NCI-H2196 treated with DMSO at 0.1 percent for 48 hours (cell line): ENCODE data around the gene SPTLC2.

Experiments used
- DNase-seq: peaks from one replicate; lab custom pipeline; 2025; ENCODE audit not compliant: unreplicated experiment; lab: John Stamatoyannopoulos, UW

SPTLC2 gene

DNA sequence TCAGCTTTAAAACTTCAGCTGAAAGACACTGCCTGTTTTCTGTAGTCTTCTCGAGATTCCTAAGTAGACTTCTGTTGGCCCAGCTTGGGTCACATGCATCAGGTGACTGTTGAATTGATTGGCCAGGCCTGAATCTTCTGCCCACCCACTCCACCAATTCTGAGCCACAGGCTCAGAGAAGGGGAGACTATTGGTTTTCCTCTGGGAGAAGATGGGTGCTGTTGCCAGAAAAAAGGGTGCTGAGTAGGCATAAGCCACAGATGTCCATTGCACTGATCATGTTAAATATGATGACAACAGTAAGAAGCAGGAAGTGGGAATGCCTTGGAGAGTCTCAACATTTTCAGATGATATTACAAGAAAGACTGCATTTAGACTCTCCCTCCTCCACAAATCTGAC lies 6.8 kb upstream of the SPTLC2 start:
- no peak for DNase-seq

DNA sequence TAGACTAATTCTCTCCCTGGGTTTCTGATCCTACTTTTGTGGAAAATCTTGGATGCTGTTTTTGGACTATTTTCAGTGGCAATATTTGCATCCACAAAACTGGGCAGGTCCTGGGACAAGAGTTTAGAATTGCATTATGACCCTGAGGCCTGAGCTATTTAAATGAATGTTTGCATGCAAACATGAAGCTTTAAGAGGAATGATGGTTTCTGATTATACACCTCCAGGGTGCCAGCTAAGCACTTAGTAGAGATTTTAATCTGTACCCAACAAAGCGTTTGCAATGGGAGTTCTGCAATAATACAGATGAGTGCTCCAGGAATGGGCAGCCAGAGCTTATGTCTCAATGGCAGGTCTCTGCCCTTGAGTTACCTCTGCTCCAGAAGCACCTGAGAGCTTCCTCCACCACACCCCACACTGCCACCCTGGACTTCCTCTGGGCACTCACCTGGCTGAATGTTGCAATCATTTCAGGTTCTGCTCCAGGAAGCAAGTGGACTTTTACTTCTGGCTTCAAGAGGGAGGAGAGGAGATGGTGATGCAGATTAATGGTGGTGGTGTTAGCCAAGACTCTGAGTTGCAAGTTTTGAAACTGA lies 6.0 kb upstream of the SPTLC2 start:
- no peak for DNase-seq

DNA sequence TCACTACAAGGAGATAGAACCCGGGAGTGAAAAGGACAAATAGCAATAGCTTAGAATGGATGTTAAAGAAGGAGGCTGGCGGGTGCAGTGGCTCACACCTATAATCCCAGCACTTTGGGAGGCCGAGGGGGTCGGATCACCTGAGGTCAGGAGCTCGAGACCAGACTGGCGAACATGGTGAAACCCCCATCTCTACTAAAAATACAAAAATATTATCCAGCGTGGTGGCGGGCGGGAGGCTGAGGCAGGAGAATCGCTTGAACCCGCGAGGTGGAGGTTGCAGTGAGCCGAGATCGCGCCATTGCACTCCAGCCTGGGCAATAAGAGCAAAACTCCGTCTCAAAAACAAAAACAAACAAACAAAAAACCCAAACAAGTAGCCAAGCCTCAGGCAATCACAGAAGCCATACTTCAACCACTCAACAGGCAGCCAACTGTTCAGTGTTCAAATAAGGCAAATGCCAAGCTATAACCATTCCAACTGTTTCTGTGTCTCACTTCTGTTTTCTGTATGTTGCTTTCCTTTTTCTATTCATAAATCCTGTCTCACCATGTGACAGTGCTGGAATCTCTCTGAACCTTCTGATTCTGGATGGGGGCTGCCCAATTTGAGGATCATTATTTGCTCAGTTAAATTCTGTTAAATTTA lies 3.9 kb upstream of the SPTLC2 start:
- DNase-seq, result no peak

DNA sequence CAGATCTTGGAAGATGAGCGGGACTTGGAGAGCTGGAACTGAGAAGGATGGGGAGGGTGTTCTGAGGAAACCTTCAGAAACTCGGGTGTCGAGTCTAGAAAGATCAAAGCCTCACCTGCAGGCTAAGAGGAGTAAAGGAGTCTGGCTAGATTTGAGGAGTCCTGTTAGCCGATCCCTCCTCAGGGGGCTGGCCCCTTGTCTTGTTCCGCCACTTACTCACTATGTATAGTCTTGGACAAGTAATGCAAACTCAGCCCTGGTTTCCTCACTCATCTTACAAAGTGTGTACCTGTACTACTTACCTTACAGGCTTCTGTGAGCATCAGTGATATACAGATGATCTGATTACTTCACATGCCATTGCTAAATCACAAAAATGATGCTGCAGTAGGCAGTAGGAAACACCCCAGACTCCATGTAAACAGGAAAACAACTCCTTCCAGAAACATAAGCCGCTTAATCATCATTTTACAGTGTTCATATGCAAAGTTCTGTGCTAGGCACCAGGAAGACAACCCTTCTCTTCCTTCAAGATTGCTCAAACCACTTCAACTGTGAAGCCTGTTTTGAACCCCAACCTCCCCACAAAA lies 2.0 kb upstream of the SPTLC2 start:
- DNase-seq, result no peak

DNA sequence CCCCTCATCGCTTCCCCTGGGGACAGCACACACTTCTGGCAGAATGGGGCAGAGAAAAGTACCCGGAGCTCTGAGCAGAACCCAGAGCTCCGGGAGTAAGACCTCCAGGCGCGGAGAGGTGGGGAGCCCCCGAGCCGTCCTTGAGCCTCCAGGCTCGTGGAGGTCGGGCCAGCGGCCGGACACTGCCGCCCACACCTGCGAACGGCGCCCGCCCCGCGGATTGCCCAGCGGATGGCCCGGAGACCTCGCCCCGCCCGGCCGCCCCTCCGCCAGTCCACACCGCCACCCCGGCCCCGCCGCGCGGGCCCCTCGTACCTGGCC lies 344 bp downstream of the SPTLC2 start:
- no peak for DNase-seq

DNA sequence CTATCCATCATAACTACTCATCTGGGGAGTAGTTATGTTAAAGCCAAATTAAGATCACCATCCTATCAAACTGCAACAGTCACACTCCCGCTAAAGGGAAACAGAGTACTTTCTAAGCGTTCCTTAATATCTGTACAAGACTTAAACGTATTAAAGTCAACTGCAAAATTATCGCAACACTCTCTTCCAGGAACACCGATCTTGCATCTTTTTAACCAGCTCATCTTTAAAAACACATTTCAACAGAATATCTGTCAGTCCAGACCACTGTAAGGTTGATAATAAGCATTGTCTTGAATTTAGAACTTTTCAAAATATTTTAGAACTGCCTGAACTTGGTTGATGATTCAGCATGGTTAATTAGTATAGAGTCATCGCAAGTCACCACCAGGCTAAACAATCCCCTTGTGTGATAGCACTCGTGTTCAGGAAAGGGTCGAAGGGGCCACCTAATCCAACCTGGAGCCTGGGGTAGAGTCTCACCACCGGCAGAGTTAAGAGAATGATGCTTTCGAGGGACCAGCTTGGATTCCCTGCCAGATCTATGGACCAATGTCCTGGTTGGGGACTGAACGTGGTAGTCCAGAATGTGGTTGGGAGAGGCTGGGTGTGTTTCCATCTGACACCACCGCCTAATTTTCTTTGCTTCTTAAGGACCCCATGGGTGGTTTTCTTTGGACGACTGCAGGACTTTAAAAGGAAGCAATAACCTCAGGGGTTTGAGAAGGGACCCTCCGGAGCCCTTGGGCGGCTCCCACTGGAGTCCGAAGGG lies 890 bp downstream of the SPTLC2 start:
- no peak for DNase-seq

DNA sequence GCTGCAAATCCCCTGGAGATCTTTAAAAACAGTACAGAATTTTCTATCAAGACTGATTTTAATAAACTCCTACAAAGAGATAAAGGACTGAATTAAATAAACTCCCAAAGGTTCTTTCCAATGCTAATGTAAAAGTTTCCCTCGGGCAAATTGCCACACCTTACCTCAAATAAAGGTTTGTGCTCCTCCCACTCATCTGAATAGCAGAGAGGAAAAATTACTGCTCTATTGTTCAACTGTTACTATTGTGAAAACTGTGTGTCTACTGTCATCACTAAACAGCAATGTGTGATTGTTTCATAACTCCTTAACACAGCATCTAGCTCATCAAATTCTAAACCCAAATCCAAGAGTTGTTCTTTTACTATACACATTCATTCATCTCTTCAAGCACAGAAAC lies 3.2 kb downstream of the SPTLC2 start:
- DNase-seq, result no peak

DNA sequence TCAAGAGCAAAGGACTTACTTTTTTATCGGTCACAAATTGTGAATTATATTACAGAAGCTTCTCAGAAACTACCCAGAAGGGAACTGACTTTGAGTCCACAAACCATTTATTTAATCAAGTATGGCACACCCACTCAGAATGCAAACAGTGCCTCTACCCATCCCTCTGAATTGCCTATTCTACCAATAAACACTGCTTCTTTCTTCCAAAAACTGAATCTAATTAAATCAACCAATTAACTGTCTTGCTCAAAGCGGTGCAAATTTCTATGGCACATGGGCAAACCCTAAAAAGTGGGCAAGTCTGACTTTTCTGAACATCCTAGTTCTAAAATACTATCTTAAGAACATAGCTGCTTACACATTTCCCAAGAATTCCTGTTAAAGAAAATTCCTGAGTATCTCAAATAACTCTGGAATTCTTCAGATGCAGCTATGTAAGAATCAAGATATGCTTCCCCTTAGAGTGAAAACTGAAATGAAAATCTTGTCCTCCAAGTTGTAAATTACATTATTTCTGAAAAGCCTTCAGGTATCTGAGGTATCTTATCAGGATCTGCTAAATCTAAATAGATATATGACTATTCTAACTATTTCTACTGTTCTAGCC lies 4.3 kb downstream of the SPTLC2 start:
- DNase-seq, result no peak

DNA sequence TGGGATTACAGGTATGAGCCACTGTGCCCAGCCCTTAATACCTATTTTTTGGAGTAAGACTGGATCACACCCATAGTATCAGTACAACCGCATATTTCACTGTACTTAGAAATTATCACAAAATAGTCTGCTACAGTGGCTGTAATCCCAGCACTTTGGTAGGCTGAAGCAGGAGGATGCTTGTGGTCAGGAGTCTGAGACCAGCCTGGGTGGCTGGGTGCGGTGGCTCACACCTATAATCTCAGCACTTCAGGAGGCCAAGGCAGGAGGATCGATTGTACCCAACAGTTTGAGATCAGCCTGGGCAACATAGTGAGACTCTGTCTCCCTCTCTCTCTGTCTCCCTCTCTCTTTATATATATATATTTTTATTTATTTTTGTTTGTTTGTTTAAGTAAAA lies 5.9 kb downstream of the SPTLC2 start:
- no peak for DNase-seq

DNA sequence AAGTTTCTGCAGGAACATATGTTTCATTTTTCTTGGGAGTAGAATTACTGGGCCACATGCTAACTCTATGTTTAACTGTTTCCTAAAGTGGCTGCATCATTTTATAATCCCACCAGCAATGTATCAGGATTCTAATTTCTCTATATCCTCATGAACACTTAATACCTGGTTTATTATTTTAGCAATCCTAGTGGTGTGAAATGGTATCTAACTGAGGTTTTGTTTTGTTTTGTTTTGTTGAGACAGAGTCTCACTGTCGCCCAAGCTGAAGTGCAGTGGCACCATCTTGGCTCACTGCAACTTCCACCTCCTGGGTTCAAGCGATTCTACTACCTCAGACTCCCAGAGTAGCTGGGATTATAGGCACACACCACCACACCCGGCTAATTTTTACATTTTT lies 6.5 kb downstream of the SPTLC2 start:
- no peak for DNase-seq

DNA sequence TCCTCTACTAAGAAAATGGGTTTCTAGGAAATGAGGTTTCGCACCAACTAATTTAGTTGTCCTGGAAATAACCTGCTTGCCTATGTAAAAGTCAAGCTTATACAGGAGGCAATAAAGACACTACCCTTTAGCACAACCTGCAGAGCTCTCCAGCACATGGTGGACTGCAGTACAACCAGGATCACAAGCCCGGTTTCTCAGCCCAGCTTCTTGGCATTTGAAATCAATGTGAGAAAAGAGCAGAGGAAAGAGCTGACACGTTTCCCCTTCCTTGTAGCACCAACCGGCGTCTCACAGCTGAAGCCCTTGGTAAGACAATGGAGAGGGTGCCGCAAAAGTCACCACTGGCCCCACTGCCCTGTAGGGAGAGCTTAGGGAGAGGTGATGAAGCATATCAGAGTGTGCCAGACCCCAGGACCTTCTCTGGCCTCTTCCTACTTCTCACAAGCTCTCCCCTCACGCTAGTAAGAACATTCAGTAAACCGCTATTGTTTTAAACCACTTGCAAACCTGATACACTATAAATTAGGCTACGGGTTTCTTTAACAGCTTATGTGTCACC lies 8.6 kb downstream of the SPTLC2 start:
- no peak for DNase-seq

DNA sequence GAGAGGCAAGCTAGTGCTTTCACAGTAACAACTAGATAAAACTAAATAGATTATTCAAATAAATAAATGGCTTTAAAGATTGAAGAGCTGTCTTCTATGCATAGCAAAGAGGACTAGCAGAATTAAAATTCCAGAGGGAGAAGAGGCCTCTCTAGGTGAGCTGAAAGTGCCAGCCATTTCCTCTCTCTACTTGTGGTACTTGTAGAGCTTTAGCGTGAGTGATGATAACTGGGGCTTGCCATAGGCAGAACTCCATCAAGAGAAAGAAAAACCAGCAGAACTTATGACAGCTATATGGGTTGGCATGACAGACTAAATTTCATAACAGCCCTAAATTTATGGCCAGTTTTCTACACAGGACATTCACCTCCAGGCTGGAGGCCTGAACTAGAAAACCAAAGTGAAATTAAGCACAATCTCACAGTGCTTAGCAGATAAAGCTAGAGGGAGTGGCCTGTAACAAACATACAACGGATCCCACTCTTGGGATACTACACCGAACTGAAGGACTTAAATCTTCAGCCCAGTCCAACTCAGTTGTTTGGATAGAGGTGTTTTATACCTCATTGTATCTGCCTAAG lies 11.0 kb downstream of the SPTLC2 start:
- no peak for DNase-seq

DNA sequence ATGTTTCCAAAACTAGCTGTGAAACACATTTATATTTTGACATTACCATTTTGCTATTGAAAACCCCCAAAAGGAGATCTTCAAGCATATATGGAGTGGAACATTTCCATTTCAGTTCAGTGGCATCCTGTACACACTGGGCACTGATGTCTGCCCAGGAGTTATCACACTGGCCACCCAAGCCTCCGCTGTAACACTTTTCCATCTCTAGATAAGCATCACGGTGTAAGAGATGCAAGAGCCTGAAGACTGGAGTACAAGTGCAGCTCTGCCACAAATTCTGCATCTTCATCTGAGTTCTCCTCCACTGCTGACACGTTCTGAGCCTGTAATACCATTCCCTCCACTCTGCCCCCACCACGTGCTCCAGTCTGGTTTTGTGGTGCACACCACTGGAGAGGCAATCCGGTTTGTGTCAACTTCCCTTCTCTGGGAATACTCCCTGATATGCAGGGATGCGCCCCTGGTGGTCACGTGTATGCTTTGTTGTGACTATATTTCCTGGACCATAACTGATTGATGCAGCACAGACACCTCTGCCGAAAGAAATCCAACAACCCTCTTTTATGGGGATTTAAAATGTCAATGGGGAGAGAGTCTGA lies 12.7 kb downstream of the SPTLC2 start:
- DNase-seq, result no peak

DNA sequence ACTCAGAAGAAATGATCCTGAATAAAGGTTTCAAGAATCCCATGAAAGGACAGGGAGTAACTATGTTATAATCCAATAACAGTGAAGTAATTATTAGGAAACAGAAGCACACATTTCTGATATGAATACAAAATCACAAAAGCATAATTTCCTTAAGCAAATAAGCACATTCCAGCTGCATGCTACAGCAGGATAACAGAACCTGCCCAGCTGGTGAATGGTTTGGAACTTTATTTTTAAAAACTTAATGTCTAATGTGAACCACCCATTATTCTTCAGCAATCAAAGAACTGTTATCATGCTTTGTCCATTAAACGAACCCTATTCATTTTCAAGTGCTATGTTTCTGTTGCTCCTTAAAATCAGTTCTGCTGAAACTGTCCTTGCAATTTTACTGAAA lies 13.4 kb downstream of the SPTLC2 start:
- DNase-seq, result no peak

DNA sequence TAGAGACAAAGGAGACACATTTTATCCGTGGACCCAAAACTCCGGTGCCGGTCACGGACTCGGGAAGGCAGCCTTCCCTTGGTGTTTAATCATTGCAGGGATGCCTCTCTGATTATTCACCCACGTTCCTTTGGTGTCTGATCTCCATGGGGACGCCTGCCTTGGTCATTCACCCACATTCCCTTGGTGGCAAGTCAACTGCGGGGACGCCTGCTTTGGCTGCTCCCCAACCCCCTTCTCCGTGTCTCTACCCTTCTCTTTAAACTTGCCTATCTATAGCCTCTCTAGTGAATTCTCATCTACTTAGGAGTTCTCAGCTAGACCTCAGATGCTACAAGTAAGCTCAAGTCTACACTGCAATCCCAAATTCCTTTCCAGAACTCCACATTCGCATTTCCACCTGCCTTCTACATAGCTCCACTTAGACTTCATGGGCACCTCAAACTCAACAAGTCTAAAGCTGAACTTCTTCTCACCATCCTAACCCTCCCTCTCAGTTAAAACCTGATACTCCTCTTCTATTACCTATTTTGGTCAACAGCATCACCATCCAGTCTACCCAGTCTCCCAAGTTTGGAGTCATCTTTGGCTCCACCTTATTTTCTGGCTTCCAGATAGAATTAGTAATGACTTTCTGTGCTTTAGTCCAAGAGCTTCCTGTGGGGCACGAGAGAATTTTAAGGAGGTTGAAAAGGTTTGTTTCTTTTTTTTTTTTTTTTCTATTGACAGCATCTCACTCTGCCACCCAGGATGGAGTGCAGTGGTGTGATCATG lies 14.4 kb downstream of the SPTLC2 start:
- no peak for DNase-seq

DNA sequence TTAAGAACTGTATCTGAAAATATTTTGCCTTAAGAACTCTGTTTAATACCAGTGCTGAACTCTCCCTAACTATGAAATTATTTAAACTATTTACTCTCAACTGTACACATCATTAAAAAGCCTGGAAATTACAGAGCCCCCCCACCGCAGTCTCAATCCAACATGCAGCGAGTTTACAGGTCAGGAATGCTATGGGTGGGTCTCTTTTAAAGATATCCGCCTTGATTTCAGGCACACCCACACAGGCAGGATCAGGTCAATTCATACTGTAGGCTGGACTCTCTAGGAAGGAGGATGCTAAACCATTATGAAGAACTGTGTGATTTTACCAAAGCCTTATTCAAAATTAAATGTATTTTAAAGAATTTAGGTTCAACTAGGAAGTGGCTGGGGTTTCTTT lies 16.5 kb downstream of the SPTLC2 start:
- DNase-seq, result no peak

DNA sequence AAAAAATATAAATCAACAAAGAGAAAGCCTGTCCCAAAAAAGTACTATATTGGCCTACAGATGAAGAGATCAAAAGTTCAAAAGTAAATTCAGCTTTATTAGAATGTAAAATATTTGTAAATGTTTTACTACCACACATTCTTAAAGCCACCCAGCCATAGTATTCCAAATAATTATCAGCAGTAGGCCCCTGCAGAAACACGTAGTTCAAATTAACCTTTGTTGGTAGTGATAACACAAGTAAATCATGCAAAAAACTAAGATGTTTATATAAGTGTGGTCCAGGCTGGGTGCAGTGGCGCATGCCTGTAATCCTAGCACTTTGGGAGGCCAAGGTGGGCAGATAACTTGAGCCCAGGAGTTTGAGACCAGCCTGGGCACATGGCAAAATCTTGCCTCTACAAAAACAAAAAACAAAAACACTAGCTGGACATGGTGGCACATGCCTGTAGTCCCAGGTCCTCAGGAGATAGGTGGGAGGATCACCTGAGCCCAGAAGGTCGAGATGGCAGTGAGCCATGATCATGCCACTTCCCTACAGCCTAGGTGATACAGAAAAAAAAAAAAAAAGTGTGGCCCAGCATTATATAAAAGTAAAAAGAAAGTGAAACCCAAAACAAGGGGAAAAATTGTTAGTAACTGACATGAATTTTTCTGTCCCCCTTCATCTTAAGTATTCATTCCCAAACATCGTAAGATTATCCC lies 17.9 kb downstream of the SPTLC2 start:
- DNase-seq, result no peak

DNA sequence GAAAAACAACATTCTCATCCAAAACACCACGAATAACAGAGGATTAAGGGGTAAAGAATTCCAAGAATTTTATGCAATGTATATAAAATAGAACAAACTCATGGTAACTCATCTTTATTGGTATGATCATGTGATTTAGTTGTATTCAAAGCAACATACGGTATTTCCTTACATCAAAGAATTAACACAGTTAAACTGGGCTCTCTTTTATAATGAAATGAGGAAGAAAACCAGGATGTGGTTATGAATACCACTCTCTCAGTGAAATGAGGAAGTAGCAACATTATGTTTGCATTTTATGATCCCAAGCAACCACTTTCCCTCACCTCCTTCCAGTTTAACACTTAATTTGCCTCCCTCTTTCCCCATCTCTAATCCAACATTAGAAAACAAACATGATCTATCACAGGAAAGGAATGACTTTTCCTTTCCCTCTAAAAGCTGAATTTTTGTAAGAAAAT lies 22.9 kb downstream of the SPTLC2 start:
- no peak for DNase-seq

DNA sequence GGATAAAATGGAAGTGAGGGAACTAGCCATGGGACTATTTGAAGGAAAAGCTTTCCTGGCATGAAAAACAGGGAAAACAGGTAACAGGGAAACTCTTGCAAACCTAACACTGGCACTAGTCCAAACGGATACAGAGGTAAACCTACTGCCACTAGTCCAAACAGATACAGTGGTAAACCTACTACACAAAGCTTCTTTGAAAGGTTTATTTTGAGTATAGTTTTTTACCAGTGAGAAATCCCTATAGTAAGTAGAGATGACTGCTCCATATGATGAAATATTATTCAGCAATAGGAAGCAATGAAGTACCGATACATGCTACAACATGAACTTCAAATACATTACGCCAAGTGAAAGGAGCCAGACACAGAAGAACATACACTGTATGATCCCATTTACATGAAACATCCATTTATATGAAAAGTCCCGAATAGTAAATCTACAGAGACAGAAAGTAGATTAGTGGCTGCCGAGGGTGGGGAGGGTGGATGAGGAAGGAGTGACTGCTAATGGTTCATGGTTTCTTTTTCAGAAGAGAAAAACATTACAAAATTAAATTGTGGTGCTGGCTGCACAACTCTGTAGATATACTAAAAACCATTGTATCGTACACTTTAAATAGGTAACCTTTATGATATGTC lies 25.5 kb downstream of the SPTLC2 start:
- no peak for DNase-seq
